ENCODE results near the gene PPP1R7. TPM values are rescaled to one million over a fixed set of nuclear protein-coding genes. Genes with fewer than 3 reads are reported as not detected.
"Not testable (repeated sequence)": the region's sequence is repeated elsewhere in the genome, so short reads cannot be mapped to it uniquely, and the experiment has no call there.

PPP1R7 gene
- total RNA-seq: 10 to 100 TPM; 38.8 to 76.1 (median 57.7) TPM

DNA sequence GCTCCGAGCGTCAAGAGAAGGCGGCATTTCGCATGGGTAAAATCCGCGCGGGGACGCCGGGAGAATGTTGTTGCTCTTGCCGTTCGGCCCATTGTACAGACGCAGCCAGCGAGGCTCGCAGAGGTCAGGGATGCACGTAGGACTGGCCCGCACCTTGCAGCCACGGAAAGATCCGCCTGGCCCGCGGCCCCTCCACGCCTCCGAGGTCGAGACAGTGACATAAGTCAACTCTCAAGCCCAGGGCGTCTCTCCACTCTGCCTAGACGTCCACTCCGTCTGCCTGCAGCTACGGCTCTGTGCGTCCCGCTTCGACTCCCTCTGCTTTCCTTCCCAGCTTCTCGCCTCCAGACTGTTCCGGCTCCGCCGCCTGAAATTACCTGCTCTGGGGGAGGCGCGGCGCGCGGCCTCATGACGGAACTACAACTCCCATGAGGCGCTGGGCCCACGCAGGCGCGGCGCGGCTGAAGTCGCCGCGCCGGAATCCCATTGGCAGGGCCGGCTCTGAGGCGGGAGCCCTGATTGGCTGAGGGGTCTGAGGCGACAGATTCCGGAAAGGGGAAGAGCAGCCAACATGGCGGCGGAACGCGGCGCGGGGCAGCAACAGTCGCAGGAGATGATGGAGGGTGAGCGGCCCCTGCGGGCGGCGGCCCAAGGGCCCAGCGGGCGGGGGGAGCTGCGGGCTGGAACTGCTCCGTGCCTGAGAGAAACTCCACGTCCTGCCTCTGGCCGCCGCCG, at the start of gene PPP1R7:
Gene PPP1R7 (plus strand): TSS at position 543 of the 735 bp plus-strand sequence. CDS start 29 bp downstream, at position 572.
- TF ChIP-seq POLR2AphosphoS5 (IDR thresholded peaks at IDR 0.05) (peak; percentile 75 to 79), EP300 (IDR thresholded peaks at IDR 0.05) (no peak), CTCF (IDR thresholded peaks at IDR 0.05) (peak in 4 of 6 experiments; percentile 36 to 60 (median 37)), POLR2A (IDR thresholded peaks at IDR 0.05) (peak in 2 of 4 donors; percentile 40 to 83)
- 0% methylated on average over 19 to 59 of the region's 73 CpGs for WGBS, 2 donors
- Histone ChIP-seq H3K4me1 (peaks cover 19 to 32% (median 22%) of the 10 kb centered on the region in 4 donors), H3K4me3 (peak within 1 kb of the TSS; percentile 86 to 99 (median 95)), H3K36me3 (peaks cover 0 to 8% (median 4%) of the 10 kb centered on the region in 4 donors), H3K9me3 (no peaks in the 10 kb centered on the region), H3K27ac (peak within 1 kb of the TSS; percentile 83 to 93 (median 87)), H3K27me3 (no peaks in the 10 kb centered on the region)
- ATAC-seq (ENCODE audit: low FRiP score in 2 of 2) (peak; percentile 97 to 98), DNase-seq (peak; percentile 96 to 98)

DNA sequence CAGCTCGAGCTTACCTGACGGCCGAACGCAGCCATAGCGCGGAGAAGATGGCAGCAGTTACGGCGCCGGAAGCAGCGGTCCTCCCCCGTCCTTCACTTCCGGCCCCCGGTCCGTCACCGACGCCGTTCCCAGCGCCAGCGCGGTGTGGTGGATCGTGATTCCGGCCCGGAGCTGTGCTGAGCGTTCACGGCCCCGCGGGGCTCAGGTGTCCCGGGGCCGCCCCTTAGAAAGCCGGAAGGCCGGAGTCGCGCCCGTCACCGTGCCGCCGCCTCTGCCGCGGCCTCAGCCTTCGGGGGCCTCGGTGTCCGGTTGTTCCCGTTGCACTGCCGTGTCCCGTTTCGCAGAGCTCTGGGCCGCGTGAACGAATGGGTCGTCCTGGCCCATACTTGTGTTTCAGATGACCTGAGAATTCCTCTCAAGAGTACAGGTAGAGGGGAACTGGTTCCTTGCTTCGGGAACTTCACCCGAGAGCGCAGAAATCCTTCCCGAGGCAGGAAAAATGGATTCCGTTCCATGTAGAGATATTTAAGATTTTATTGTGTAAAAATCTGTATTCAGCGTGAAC, 47.9 kb upstream of the PPP1R7 start, which contains the start of gene MTERF4:
Gene MTERF4 (minus strand): TSS at position 49 of the 565 bp plus-strand sequence. CDS start 14 bp downstream, at position 35.
- TF ChIP-seq POLR2AphosphoS5 (IDR thresholded peaks at IDR 0.05): peak; percentile 86 to 93
- TF ChIP-seq EP300 (IDR thresholded peaks at IDR 0.05): peak in 1 of 4 donors; percentile 14
- TF ChIP-seq CTCF (IDR thresholded peaks at IDR 0.05): peak in 1 of 6 experiments; percentile 0
- peak in 3 of 4 donors; percentile 52 to 86 (median 59) for TF ChIP-seq POLR2A (IDR thresholded peaks at IDR 0.05)
- peak within 1 kb of the TSS; percentile 82 to 98 (median 90) for H3K4me3 ChIP-seq
- peaks cover 17 to 40% (median 23%) of the 10 kb centered on the region in 4 donors for H3K4me1 ChIP-seq
- H3K36me3 ChIP-seq: peaks cover under 1 to 26% (median 14%) of the 10 kb centered on the region in 4 donors
- no peaks in the 10 kb centered on the region for H3K27me3 ChIP-seq
- ATAC-seq (ENCODE audit: low FRiP score in 2 of 2): peak; percentile 97 to 98
- no peaks in the 10 kb centered on the region for H3K9me3 ChIP-seq
- peak; percentile 94 to 97 for DNase-seq
- 0% methylated on average over 13 to 21 of the region's 56 CpGs for WGBS, 2 donors
- H3K27ac ChIP-seq: peak within 1 kb of the TSS; percentile 88 to 91 (median 88)

GRCh38 chr2:241103176-241103595, 47.1 kb upstream of the PPP1R7 start:
- Histone ChIP-seq H3K27ac (peak overlapping the region in 3 of 4 donors; percentile 88), H3K4me1 (peaks cover 17 to 49% (median 23%) of the 10 kb centered on the region in 4 donors), H3K36me3 (peaks cover 0 to 17% (median 8%) of the 10 kb centered on the region in 4 donors), H3K27me3 (no peaks in the 10 kb centered on the region), H3K9me3 (no peaks in the 10 kb centered on the region), H3K4me3 (peak overlapping the region in 3 of 4 donors; percentile 84 to 98 (median 96))
- TF ChIP-seq EP300 (IDR thresholded peaks at IDR 0.05): no peak
- TF ChIP-seq POLR2AphosphoS5 (IDR thresholded peaks at IDR 0.05): no peak
- TF ChIP-seq CTCF (IDR thresholded peaks at IDR 0.05): no peak
- no peak for TF ChIP-seq POLR2A (IDR thresholded peaks at IDR 0.05)
- ATAC-seq (ENCODE audit: low FRiP score in 2 of 2) (no peak), DNase-seq (peak in 1 of 2 donors; percentile 56)
- 45 to 58% methylated on average over 5 of the region's 5 CpGs for WGBS, 2 donors

- H3K4me3 ChIP-seq; DNase-seq; H3K9me3 ChIP-seq; H3K27ac ChIP-seq; H3K36me3 ChIP-seq; ATAC-seq (ENCODE audit: low FRiP score in 2 of 2); H3K27me3 ChIP-seq: not testable (repeated sequence)
- 93 to 97% methylated on average over 10 of the region's 10 CpGs for WGBS, 2 donors
- peaks cover 14 to 42% (median 24%) of the 10 kb centered on the region in 4 donors for H3K4me1 ChIP-seq
Measured at GRCh38 chr2:241104611-241105010, 45.7 kb upstream of the PPP1R7 start.

- no peaks in the 10 kb centered on the region for H3K27me3 ChIP-seq
- no peaks in the 10 kb centered on the region for H3K9me3 ChIP-seq
- no peak overlapping the region for H3K27ac ChIP-seq
- no peak overlapping the region for H3K4me3 ChIP-seq
- ATAC-seq (ENCODE audit: low FRiP score in 2 of 2) (no peak), DNase-seq (no peak)
- peaks cover 9 to 32% (median 21%) of the 10 kb centered on the region in 4 donors for H3K4me1 ChIP-seq
- TF ChIP-seq POLR2A (IDR thresholded peaks at IDR 0.05) (no peak), CTCF (IDR thresholded peaks at IDR 0.05) (no peak)
- no peaks in the 10 kb centered on the region for H3K36me3 ChIP-seq
- 51 to 64% methylated on average over 3 of the region's 3 CpGs for WGBS, 2 donors
Measured at GRCh38 chr2:241105641-241106040, 44.6 kb upstream of the PPP1R7 start.
